DOHH2 (cell line): ENCODE results near the gene RANBP3.

Experiments
- H3F3A ChIP-seq: fragments of 200-600 bp; sonication (generic), shearing (Covaris generic); 2 replicates; pipeline ENCODE4 v1.6.0; 2016; ENCODE audit warnings: antibody characterized with exemption, mild to moderate bottlenecking; ENCODE audit not compliant: control insufficient read depth, insufficient read depth
- H3K27ac ChIP-seq: fragments of 200-600 bp; sonication (generic); 2 replicates; pipeline ENCODE4 v1.5.1; 2014; ENCODE audit warnings: low read depth, mild to moderate bottlenecking, low read length, moderate library complexity
- H3K27me3 ChIP-seq: fragments of 200-600 bp; sonication (generic); 2 replicates; pipeline ENCODE4 v1.6.1; 2014; ENCODE audit warnings: mild to moderate bottlenecking, low read length, mixed read lengths; ENCODE audit not compliant: control insufficient read depth
- H3K36me3 ChIP-seq: fragments of 200-600 bp; sonication (generic); 2 replicates; pipeline ENCODE4 v1.6.1; 2014; ENCODE audit warnings: mild to moderate bottlenecking, low read length, moderate library complexity, mixed read lengths; ENCODE audit not compliant: control insufficient read depth
- H3K4me1 ChIP-seq: fragments of 200-600 bp; sonication (generic); 2 replicates; pipeline ENCODE4 v1.6.1; 2014; ENCODE audit warnings: mild to moderate bottlenecking, low read length, mixed read lengths; ENCODE audit not compliant: control insufficient read depth
- H3K4me2 ChIP-seq: fragments of 200-600 bp; sonication (generic); 2 replicates; pipeline ENCODE4 v1.6.0; 2014; ENCODE audit warnings: mild to moderate bottlenecking, low read length, moderate library complexity
- H3K4me3 ChIP-seq: fragments of 200-600 bp; sonication (generic); 2 replicates; pipeline ENCODE4 v1.5.1; 2014; ENCODE audit warnings: mild to moderate bottlenecking, low read length, mixed read lengths
- H3K79me2 ChIP-seq: fragments of 200-600 bp; sonication (generic); 2 replicates; pipeline ENCODE4 v1.6.1; 2014; ENCODE audit warnings: mild to moderate bottlenecking, low read length, mixed read lengths; ENCODE audit not compliant: control insufficient read depth
- H3K9me2 ChIP-seq: fragments of 200-600 bp; sonication (generic); replicated peaks from 2 replicates; pipeline ENCODE4 v1.6.1; 2014; ENCODE audit warnings: mild to moderate bottlenecking, low read length, mixed read lengths; ENCODE audit not compliant: control insufficient read depth
- H3K9me3 ChIP-seq: fragments of 200-600 bp; sonication (generic); 2 replicates; pipeline ENCODE4 v1.6.1; 2014; ENCODE audit warnings: antibody characterized with exemption, low read length, mixed read lengths; ENCODE audit not compliant: control insufficient read depth, insufficient read depth
- H4K20me1 ChIP-seq: fragments of 200-600 bp; sonication (generic); 2 replicates; pipeline ENCODE4 v1.6.0; 2014; ENCODE audit warnings: low read depth, mild to moderate bottlenecking, antibody characterized with exemption, low read length, moderate library complexity; ENCODE audit not compliant: control insufficient read depth, insufficient read depth
- EZH2phosphoT487 ChIP-seq: fragments of 200-600 bp; sonication (generic); IDR thresholded peaks from 2 replicates; pipeline ENCODE4 v1.6.1; 2017; ENCODE audit warnings: borderline replicate concordance, mild to moderate bottlenecking, antibody characterized with exemption, low read length, moderate library complexity, mixed read lengths
- TF ChIP-seq, protein P1 (sequence below): fragments of 200-600 bp; sonication (generic); IDR thresholded peaks from one replicate; pipeline ENCODE4 v1.5.1; 2014; ENCODE audit warnings: antibody characterized with exemption, mild to moderate bottlenecking, low read depth, low read length; ENCODE audit not compliant: poor library complexity, severe bottlenecking

RANBP3 gene

DNA sequence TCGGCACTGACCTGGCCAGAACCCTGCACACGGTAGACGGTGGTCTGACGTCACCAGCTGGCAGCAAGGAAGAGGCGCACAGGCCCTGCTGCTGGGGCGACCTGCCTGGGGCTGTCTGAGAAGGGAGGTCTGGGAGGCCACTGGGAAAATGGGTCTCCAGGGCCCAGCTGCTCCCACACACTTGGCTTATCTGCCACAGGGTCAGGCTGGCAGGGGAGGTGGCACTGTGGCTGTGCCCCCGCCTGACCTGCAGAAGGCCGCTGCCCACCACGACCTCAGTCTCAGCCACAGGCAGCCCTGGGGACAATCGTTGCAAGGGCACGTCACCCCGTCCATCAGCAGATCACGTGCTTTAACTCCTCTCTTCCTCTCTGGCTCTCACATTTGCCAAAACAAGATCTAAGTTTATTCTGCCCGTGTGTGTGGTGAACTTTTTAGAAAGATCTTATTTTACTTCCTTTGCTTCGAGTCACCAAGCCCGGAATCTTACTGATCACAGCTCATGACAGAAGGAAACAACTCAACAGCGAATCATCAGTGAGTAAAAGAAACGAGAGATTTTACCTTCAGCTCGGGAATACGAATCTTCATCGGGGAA, 45.2 kb upstream of the RANBP3 start:
- Histone ChIP-seq H3K79me2 (no peaks in the 10 kb centered on the region), H3K27me3 (no peaks in the 10 kb centered on the region), H3K4me2 (no peak overlapping the region), H3K9me2 (no peaks in the 10 kb centered on the region), H3F3A (no peaks in the 10 kb centered on the region), H3K4me1 (no peaks in the 10 kb centered on the region), H3K4me3 (no peak overlapping the region), H3K27ac (no peak overlapping the region), H3K36me3 (no peaks in the 10 kb centered on the region), H4K20me1 (no peaks in the 10 kb centered on the region), H3K9me3 (no peaks in the 10 kb centered on the region)
- TF ChIP-seq, protein P1, sequence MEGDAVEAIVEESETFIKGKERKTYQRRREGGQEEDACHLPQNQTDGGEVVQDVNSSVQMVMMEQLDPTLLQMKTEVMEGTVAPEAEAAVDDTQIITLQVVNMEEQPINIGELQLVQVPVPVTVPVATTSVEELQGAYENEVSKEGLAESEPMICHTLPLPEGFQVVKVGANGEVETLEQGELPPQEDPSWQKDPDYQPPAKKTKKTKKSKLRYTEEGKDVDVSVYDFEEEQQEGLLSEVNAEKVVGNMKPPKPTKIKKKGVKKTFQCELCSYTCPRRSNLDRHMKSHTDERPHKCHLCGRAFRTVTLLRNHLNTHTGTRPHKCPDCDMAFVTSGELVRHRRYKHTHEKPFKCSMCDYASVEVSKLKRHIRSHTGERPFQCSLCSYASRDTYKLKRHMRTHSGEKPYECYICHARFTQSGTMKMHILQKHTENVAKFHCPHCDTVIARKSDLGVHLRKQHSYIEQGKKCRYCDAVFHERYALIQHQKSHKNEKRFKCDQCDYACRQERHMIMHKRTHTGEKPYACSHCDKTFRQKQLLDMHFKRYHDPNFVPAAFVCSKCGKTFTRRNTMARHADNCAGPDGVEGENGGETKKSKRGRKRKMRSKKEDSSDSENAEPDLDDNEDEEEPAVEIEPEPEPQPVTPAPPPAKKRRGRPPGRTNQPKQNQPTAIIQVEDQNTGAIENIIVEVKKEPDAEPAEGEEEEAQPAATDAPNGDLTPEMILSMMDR: no peak
- no peak for TF ChIP-seq EZH2phosphoT487

DNA sequence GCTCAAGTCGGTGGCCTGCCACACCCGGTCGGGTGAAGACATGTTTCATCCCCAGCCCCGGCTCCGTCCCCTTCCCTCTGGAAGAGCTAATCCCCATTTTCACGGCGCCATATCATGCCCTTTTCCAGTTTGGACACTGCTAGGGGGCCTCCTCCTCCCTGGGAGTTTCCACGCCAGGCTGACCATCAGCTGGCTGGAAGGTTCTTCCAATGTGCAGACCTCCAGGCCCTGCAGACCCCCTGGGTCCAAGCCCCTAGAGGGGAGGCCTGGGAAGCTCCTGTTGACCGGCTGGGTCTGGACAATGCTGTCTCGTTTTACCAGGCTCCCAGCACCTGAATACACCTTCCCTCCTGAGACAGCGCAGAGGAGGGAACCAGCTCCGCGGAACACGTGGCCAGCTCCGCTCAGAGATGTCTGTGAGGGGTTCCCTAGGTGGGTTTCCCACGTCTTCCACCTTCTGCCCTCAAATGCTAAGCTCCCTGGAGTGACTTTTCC, 44.7 kb upstream of the RANBP3 start:
- H3K9me3 ChIP-seq: no peaks in the 10 kb centered on the region

DNA sequence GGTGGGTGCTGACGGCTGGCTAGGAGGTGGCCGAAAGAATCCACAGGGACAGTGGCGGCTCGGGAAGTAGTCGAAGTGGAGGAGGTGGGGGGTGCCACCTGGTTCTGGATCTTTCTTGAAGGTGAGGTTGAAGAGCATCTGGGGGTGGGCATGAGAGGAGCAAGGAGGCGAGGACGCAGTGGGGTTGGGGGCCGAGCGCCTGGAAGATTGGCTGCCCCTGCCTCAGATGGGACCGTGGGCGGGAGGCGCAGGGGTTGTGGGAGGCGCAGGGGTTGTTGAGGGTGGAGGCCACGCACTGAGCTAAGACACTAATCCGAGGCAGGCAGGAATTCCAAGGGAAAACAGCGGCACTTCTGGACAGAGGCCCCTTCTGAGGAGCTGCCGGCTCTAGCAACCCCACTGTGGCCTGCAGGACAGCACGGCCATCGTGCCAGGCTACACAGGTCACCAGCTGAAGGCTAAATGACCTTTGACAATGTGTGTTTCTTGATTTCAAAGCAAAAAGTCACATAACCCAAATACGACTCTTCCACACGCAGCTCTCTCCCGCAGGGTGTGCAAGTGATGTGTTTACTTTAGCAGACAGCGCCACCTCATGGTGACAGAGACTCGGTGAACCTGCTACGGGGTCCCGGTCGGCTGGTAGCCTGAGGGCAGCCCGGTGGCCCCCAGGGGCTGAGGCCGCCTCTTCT, 44.1 kb upstream of the RANBP3 start:
- Histone ChIP-seq H4K20me1 (no peaks in the 10 kb centered on the region), H3K4me1 (no peaks in the 10 kb centered on the region), H3K36me3 (no peaks in the 10 kb centered on the region), H3K4me3 (no peak overlapping the region), H3K27me3 (no peaks in the 10 kb centered on the region), H3K4me2 (no peak overlapping the region), H3K9me3 (no peaks in the 10 kb centered on the region), H3K9me2 (no peaks in the 10 kb centered on the region), H3K79me2 (no peaks in the 10 kb centered on the region), H3K27ac (no peak overlapping the region), H3F3A (no peaks in the 10 kb centered on the region)
- no peak for TF ChIP-seq EZH2phosphoT487
- TF ChIP-seq, protein P1: peak; percentile 77

More for the DNA sequence above, 44.7 kb upstream of the RANBP3 start:
- Histone ChIP-seq H3K27me3 (no peaks in the 10 kb centered on the region), H3K27ac (no peak overlapping the region), H3F3A (no peaks in the 10 kb centered on the region), H3K79me2 (no peaks in the 10 kb centered on the region), H3K9me2 (no peaks in the 10 kb centered on the region), H3K4me1 (no peaks in the 10 kb centered on the region), H3K36me3 (no peaks in the 10 kb centered on the region), H4K20me1 (no peaks in the 10 kb centered on the region), H3K4me2 (no peak overlapping the region), H3K4me3 (no peak overlapping the region)
- TF ChIP-seq, protein P1: no peak
- no peak for TF ChIP-seq EZH2phosphoT487
